Panc1 (cell line): ENCODE measurements around the gene MKLN1. TPM values are rescaled to one million over a fixed set of nuclear protein-coding genes. Genes with fewer than 3 reads are reported as not detected.

ENCODE experiments used
- ATAC-seq: fragments of 200-7000 bp; cut with Tn5 transposase; 2 replicates; pipeline ENCODE4 v1.9.1; 2020; ENCODE audit warnings: mild to moderate bottlenecking, moderate library complexity
- BruUV-seq: library from RNA; stranded (reverse); fragments of 400-500 nt; replicated peaks from 2 replicates; lab custom pipeline; 2021; lab: Mats Ljungman, UMichigan
- CTCF ChIA-PET: fragments of 300-600 bp; sonication (Branson Sonifier 250); formaldehyde crosslinking; loops from one replicate; lab custom pipeline; 2022; ENCODE audit warnings: antibody characterized with exemption; lab: Charles Lee
- POLR2A ChIA-PET: fragments of 300-600 bp; sonication (Branson Sonifier 250); formaldehyde crosslinking; loops from one replicate; lab custom pipeline; 2022; ENCODE audit warnings: antibody characterized with exemption; lab: Charles Lee
- DNase-seq: peaks from one replicate; pipeline ENCODE4 v3.0.0-alpha.2; 2010; ENCODE audit warnings: low read depth, low spot score
- H3K27ac ChIP-seq: 2 replicates; pipeline ENCODE4 v1.5.1; 2011; ENCODE audit warnings: mild to moderate bottlenecking, low read length, inconsistent platforms
- H3K27me3 ChIP-seq: fragments of 200-500 bp; sonication (Bioruptor generic); 2 replicates; pipeline ENCODE4 v1.6.0; 2014; ENCODE audit warnings: low read length, inconsistent platforms; ENCODE audit not compliant: control insufficient read depth, insufficient read depth
- H3K36me3 ChIP-seq: fragments of 200-500 bp; sonication (Bioruptor generic); 2 replicates; pipeline ENCODE4 v1.5.1; 2014; ENCODE audit warnings: inconsistent platforms, mild to moderate bottlenecking, low read length, moderate library complexity; ENCODE audit not compliant: control insufficient read depth, insufficient read depth
- H3K4me1 ChIP-seq: 2 replicates; pipeline ENCODE4 v1.5.1; 2011; ENCODE audit warnings: inconsistent platforms, mild to moderate bottlenecking, low read length, moderate library complexity; ENCODE audit not compliant: control insufficient read depth, insufficient read depth
- H3K4me3 ChIP-seq, 2 experiments: 2 replicates each; pipeline ENCODE4 v1.5.1; 2011 to 2012; ENCODE audit warnings: low read depth in 2 of 2, low read length in 2 of 2, mild to moderate bottlenecking in 2 of 2, inconsistent platforms in 1 of 2, moderate library complexity in 1 of 2
- H3K9me3 ChIP-seq: fragments of 200-500 bp; sonication (Bioruptor generic); 2 replicates; pipeline ENCODE4 v1.5.1; 2014; ENCODE audit warnings: low read depth, mild to moderate bottlenecking, inconsistent platforms, low read length, moderate library complexity; ENCODE audit not compliant: control insufficient read depth, insufficient read depth
- POLR2AphosphoS5 ChIP-seq: IDR thresholded peaks from 2 replicates; pipeline ENCODE4 v1.6.1; 2012; ENCODE audit warnings: mild to moderate bottlenecking, low read depth, low read length, moderate library complexity
- REST ChIP-seq, 2 experiments: IDR thresholded peaks; 2 replicates each; pipeline ENCODE4 v1.6.1; 2011 to 2012; ENCODE audit warnings: low read depth in 2 of 2, control low read depth in 1 of 2, low read length in 1 of 2, mild to moderate bottlenecking in 1 of 2, moderate library complexity in 1 of 2; ENCODE audit not compliant: insufficient read depth in 1 of 2
- SIN3A ChIP-seq: IDR thresholded peaks from 2 replicates; pipeline ENCODE4 v1.6.1; 2012; ENCODE audit warnings: low read depth, mild to moderate bottlenecking, low read length, moderate library complexity, borderline replicate concordance; ENCODE audit not compliant: insufficient read depth
- TCF7L2 ChIP-seq: IDR thresholded peaks from 2 replicates; pipeline ENCODE4 v1.6.1; 2011; ENCODE audit warnings: mild to moderate bottlenecking, low read depth, low read length, inconsistent platforms
- in situ Hi-C: cut with HindIII; loops from 2 replicates; pipeline ENCODE4 v1.10.0; 2016; ENCODE audit warnings: low sequenced_read_pairs, low pct_unique_long_range_greater_than_20kb
- intact Hi-C: fragments of 100-400 bp; cut with micrococcal nuclease; formaldehyde crosslinking; loops from one replicate; pipeline ENCODE4 v1.10.0; 2022; ENCODE audit not compliant: unreplicated experiment
- total RNA-seq: library from RNA; stranded (reverse); gene quantifications from one replicate; pipeline ENCODE4 v1.2.1, GENCODE V29; 2021; ENCODE audit not compliant: unreplicated experiment
- TF ChIP-seq, protein P1 (sequence below): fragments of 450-650 bp; IDR thresholded peaks from 2 replicates; pipeline ENCODE4 v1.5.1; 2017; ENCODE audit warnings: mild to moderate bottlenecking

MKLN1 gene
- total RNA-seq, 1 experiment from 2014 or later = 46.4 TPM

GRCh38 chr7:131431289-131431688 is 103.6 kb downstream of the MKLN1 start:
- POLR2A ChIA-PET = no interaction called here
- TF ChIP-seq REST (IDR thresholded peaks at IDR 0.05; ENCODE audit: insufficient read depth in 1 of 2, low read depth in 2 of 2, low read length in 1 of 2) (no peak), SIN3A (no peak), POLR2AphosphoS5 (no peak), TCF7L2 (no peak)
- TF ChIP-seq, protein P1, sequence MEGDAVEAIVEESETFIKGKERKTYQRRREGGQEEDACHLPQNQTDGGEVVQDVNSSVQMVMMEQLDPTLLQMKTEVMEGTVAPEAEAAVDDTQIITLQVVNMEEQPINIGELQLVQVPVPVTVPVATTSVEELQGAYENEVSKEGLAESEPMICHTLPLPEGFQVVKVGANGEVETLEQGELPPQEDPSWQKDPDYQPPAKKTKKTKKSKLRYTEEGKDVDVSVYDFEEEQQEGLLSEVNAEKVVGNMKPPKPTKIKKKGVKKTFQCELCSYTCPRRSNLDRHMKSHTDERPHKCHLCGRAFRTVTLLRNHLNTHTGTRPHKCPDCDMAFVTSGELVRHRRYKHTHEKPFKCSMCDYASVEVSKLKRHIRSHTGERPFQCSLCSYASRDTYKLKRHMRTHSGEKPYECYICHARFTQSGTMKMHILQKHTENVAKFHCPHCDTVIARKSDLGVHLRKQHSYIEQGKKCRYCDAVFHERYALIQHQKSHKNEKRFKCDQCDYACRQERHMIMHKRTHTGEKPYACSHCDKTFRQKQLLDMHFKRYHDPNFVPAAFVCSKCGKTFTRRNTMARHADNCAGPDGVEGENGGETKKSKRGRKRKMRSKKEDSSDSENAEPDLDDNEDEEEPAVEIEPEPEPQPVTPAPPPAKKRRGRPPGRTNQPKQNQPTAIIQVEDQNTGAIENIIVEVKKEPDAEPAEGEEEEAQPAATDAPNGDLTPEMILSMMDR = no peak
- intact Hi-C loops (no loop called here), in situ Hi-C loops (no loop called here)
- ATAC-seq (no peak), DNase-seq (no peak)
- Histone ChIP-seq H3K9me3 (no peaks in the 10 kb centered on the region), H3K36me3 (peaks cover 7% of the 10 kb centered on the region; the same call in 1 of the 2 replicates), H3K4me3 (no peak overlapping the region), H3K4me1 (no peaks in the 10 kb centered on the region), H3K27ac (no peak overlapping the region), H3K27me3 (no peaks in the 10 kb centered on the region)
- no TSS peak for BruUV-seq
- CTCF ChIA-PET = no interaction called here

- Histone ChIP-seq H3K36me3 (peaks cover 7% of the 10 kb centered on the region; the same call in 1 of the 2 replicates), H3K4me1 (no peaks in the 10 kb centered on the region), H3K4me3 (no peak overlapping the region), H3K9me3 (no peaks in the 10 kb centered on the region), H3K27ac (no peak overlapping the region), H3K27me3 (no peaks in the 10 kb centered on the region)
- intact Hi-C loops (no loop called here), in situ Hi-C loops (no loop called here)
- BruUV-seq = no TSS peak
- DNase-seq (no peak), ATAC-seq (no peak)
- TF ChIP-seq REST (IDR thresholded peaks at IDR 0.05; ENCODE audit: insufficient read depth in 1 of 2, low read depth in 2 of 2, low read length in 1 of 2) (no peak), TCF7L2 (no peak), SIN3A (no peak), POLR2AphosphoS5 (no peak)
- TF ChIP-seq, protein P1 = no peak
- ChIA-PET POLR2A (no interaction called here), CTCF (no interaction called here)
Measured at GRCh38 chr7:131431756-131432155, 104.1 kb downstream of the MKLN1 start.
